Kidney epithelial cell (primary cell): ENCODE data around the gene SLC43A3. TPM values are rescaled to one million over a fixed set of nuclear protein-coding genes. Genes with fewer than 3 reads are reported as not detected.

Experiments
- DNase-seq: peaks from one replicate; pipeline ENCODE4 v3.0.0-alpha.2; 2010; ENCODE audit warnings: low read depth
- H3K27me3 ChIP-seq: 2 replicates; pipeline ENCODE4 v1.6.0; 2011; ENCODE audit warnings: low read length; ENCODE audit not compliant: control insufficient read depth, insufficient read depth
- H3K36me3 ChIP-seq: 2 replicates; pipeline ENCODE4 v1.5.1; 2011; ENCODE audit warnings: low read length; ENCODE audit not compliant: control insufficient read depth, insufficient read depth
- H3K4me3 ChIP-seq: 2 replicates; pipeline ENCODE4 v1.5.1; 2011; ENCODE audit warnings: low read depth, mild to moderate bottlenecking, control low read depth, low read length
- CTCF ChIP-seq: IDR thresholded peaks from 2 replicates; pipeline ENCODE4 v1.5.1; 2011; ENCODE audit warnings: mild to moderate bottlenecking, moderate library complexity, low read length, control low read depth, inconsistent platforms; ENCODE audit not compliant: insufficient read depth, poor library complexity, severe bottlenecking
- total RNA-seq: library from RNA; depleted of rRNA; stranded (reverse); fragments of >200 nt; gene quantifications from 2 replicates; pipeline ENCODE4 v1.2.3, GENCODE V29; 2015

The SLC43A3 gene
- total RNA-seq, 1 donor from 2014 or later: 108 TPM

GRCh38 chr11:57434640-57435546 lies 8.0 kb upstream of the SLC43A3 start:
- DNase-seq: peak; percentile 80
- Histone ChIP-seq H3K36me3 (no peaks in the 10 kb centered on the region), H3K27me3 (no peaks in the 10 kb centered on the region), H3K4me3 (no peak overlapping the region)
- no peak for TF ChIP-seq CTCF

GRCh38 chr11:57432714-57433163 lies 5.8 kb upstream of the SLC43A3 start:
- H3K4me3 ChIP-seq: no peak overlapping the region
- DNase-seq: peak; percentile 45
- no peak for TF ChIP-seq CTCF
- H3K36me3 ChIP-seq: no peaks in the 10 kb centered on the region
- H3K27me3 ChIP-seq: no peaks in the 10 kb centered on the region

GRCh38 chr11:57432149-57432561 lies 5.2 kb upstream of the SLC43A3 start:
- DNase-seq: no peak
- Histone ChIP-seq H3K27me3 (no peaks in the 10 kb centered on the region), H3K4me3 (no peak overlapping the region), H3K36me3 (no peaks in the 10 kb centered on the region)
- TF ChIP-seq CTCF: no peak

- H3K4me3 ChIP-seq: no peak overlapping the region
- TF ChIP-seq CTCF: no peak
- DNase-seq: no peak
- H3K27me3 ChIP-seq: no peaks in the 10 kb centered on the region
- no peaks in the 10 kb centered on the region for H3K36me3 ChIP-seq
Measured at GRCh38 chr11:57430952-57431351, 4.0 kb upstream of the SLC43A3 start.

GRCh38 chr11:57429946-57430345 lies 3.0 kb upstream of the SLC43A3 start:
- no peaks in the 10 kb centered on the region for H3K27me3 ChIP-seq
- no peaks in the 10 kb centered on the region for H3K36me3 ChIP-seq
- no peak overlapping the region for H3K4me3 ChIP-seq
- no peak for TF ChIP-seq CTCF
- DNase-seq: no peak

GRCh38 chr11:57428643-57429042 lies 1.7 kb upstream of the SLC43A3 start:
- TF ChIP-seq CTCF: no peak
- no peaks in the 10 kb centered on the region for H3K27me3 ChIP-seq
- no peak overlapping the region for H3K4me3 ChIP-seq
- H3K36me3 ChIP-seq: no peaks in the 10 kb centered on the region
- DNase-seq: no peak
